ENCODE results near the gene APOOL.

Gene APOOL

DNA sequence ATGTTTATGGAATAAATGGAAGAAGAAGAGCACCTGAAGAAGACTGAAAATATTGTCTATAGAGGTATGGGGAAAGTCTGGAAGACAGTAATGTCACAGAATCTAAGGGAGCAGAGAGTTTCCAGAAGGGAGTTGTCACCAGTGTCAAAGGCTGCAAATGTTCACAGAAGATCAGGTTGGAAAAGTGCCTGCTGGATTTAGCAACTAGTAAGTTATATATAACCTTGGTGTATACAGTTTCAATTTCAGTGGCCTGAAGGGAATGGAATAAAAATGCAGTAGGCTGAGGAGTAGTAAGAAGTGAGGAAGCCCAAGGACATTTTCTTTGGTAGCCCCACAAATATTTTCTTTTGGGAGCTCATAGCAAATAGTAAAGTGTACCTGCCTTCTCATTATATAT is 132.7 kb downstream of the APOOL start:
- no peak overlapping the region for H4K91ac ChIP-seq (ENCODE audit: low read depth, low read length)
- no peak overlapping the region for H3K27ac ChIP-seq (ENCODE audit: low read depth, low read length)
- no peak overlapping the region for H3K9ac ChIP-seq (ENCODE audit: low read length)
- no peak overlapping the region for H2BK12ac ChIP-seq (ENCODE audit: low read length)
- no peak overlapping the region for H3K4me2 ChIP-seq (ENCODE audit: low read length)
- no peaks in the 10 kb centered on the region for H3K36me3 ChIP-seq (ENCODE audit: control insufficient read depth in 1 of 2, insufficient read depth in 2 of 2, low read length in 2 of 2)
- H3K14ac ChIP-seq (ENCODE audit: low read length), result no peak overlapping the region
- H3K4ac ChIP-seq (ENCODE audit: low read depth, low read length), result no peak overlapping the region
- H2BK120ac ChIP-seq (ENCODE audit: insufficient read depth, low read length, poor library complexity), result no peak overlapping the region
- H3K27me3 ChIP-seq (ENCODE audit: insufficient read depth, low read length), result no peaks in the 10 kb centered on the region
- H3K9me3 ChIP-seq (ENCODE audit: insufficient read depth, low read depth, low read length), result no peaks in the 10 kb centered on the region
- no peak overlapping the region for H3K4me3 ChIP-seq (ENCODE audit: low read depth, low read length)
- H2AFZ ChIP-seq (ENCODE audit: insufficient read depth, low read length, poor library complexity), result no peak overlapping the region
- no peak overlapping the region for H4K12ac ChIP-seq (ENCODE audit: low read depth, low read length)
- H3K18ac ChIP-seq (ENCODE audit: low read length), result no peak overlapping the region
- DNase-seq, result no peak
- H4K8ac ChIP-seq (ENCODE audit: low read depth, low read length), result no peak overlapping the region
- H2BK5ac ChIP-seq (ENCODE audit: low read depth, low read length, poor library complexity), result no peak overlapping the region
- no peak overlapping the region for H2AK5ac ChIP-seq (ENCODE audit: low read length)
- H3K79me2 ChIP-seq (ENCODE audit: control insufficient read depth, insufficient read depth, low read length, poor library complexity), result no peaks in the 10 kb centered on the region
- H3K79me1 ChIP-seq (ENCODE audit: low read length), result no peaks in the 10 kb centered on the region
- no peak overlapping the region for H3K23ac ChIP-seq (ENCODE audit: low read length)
- H3K4me1 ChIP-seq (ENCODE audit: control insufficient read depth in 1 of 2, insufficient read depth in 2 of 2, low read length in 2 of 2), result no peaks in the 10 kb centered on the region

DNA sequence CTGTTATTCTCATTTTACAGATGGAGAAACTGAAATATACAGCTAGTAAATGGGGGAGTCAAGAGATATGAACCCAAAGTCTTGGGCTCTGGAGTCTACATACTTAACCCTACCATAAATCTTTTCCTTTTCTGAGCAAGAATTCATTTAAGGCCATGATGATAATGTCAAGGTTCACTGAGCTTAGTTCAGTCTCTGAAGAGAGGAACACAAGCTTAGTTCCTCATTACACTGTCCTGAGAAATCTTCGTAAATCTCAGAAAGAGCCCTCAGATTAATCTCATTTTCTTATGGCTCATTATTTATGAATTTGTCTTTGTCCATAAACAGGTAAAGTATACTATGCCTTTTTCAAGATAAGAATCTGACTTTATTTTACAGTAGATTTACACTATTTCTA is 135.7 kb downstream of the APOOL start:
- H3K27me3 ChIP-seq (ENCODE audit: insufficient read depth, low read length), result no peaks in the 10 kb centered on the region
- H4K12ac ChIP-seq (ENCODE audit: low read depth, low read length), result no peak overlapping the region
- H3K79me1 ChIP-seq (ENCODE audit: low read length), result no peaks in the 10 kb centered on the region
- H4K91ac ChIP-seq (ENCODE audit: low read depth, low read length), result no peak overlapping the region
- no peaks in the 10 kb centered on the region for H3K4me1 ChIP-seq (ENCODE audit: control insufficient read depth in 1 of 2, insufficient read depth in 2 of 2, low read length in 2 of 2)
- H3K27ac ChIP-seq (ENCODE audit: low read depth, low read length), result no peak overlapping the region
- H3K4me3 ChIP-seq (ENCODE audit: low read depth, low read length), result no peak overlapping the region
- H3K14ac ChIP-seq (ENCODE audit: low read length), result no peak overlapping the region
- no peak overlapping the region for H3K23ac ChIP-seq (ENCODE audit: low read length)
- H2BK5ac ChIP-seq (ENCODE audit: low read depth, low read length, poor library complexity), result no peak overlapping the region
- no peak overlapping the region for H2AFZ ChIP-seq (ENCODE audit: insufficient read depth, low read length, poor library complexity)
- no peaks in the 10 kb centered on the region for H3K36me3 ChIP-seq (ENCODE audit: control insufficient read depth in 1 of 2, insufficient read depth in 2 of 2, low read length in 2 of 2)
- H2BK120ac ChIP-seq (ENCODE audit: insufficient read depth, low read length, poor library complexity), result no peak overlapping the region
- H3K4ac ChIP-seq (ENCODE audit: low read depth, low read length), result no peak overlapping the region
- H3K18ac ChIP-seq (ENCODE audit: low read length), result no peak overlapping the region
- H3K9me3 ChIP-seq (ENCODE audit: insufficient read depth, low read depth, low read length), result no peaks in the 10 kb centered on the region
- H3K79me2 ChIP-seq (ENCODE audit: control insufficient read depth, insufficient read depth, low read length, poor library complexity), result no peaks in the 10 kb centered on the region
- H2BK12ac ChIP-seq (ENCODE audit: low read length), result no peak overlapping the region
- H2AK5ac ChIP-seq (ENCODE audit: low read length), result no peak overlapping the region
- WGBS (ENCODE audit: extremely low coverage, insufficient coverage, insufficient read length), result no CpG with 5 or more reads among the region's 1 CpG
- no peak overlapping the region for H3K9ac ChIP-seq (ENCODE audit: low read length)
- H4K8ac ChIP-seq (ENCODE audit: low read depth, low read length), result no peak overlapping the region
- no peak overlapping the region for H3K4me2 ChIP-seq (ENCODE audit: low read length)
- no peak for DNase-seq

DNA sequence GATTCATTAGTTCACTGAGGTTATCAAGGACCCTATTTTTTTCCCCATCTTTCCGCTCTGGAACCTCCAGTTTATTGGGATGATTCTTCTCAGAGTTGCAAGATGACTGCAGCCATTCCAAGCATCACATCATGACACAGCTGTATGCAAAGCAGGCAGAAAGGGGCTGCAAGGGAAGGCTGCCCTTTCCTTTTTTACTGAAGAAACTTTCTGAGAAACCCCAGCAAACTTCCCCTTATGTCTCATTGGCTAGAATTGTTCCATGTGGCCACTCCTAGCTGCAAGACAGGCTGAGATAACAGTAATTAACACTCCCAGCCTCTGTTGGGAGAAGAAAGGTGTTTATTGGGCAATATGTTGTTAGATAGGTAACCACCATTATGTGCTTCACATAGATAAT is 137.3 kb downstream of the APOOL start:
- H2BK12ac ChIP-seq (ENCODE audit: low read length), result no peak overlapping the region
- no peak overlapping the region for H4K8ac ChIP-seq (ENCODE audit: low read depth, low read length)
- no peaks in the 10 kb centered on the region for H3K79me1 ChIP-seq (ENCODE audit: low read length)
- no peak overlapping the region for H3K4me3 ChIP-seq (ENCODE audit: low read depth, low read length)
- no peak overlapping the region for H4K91ac ChIP-seq (ENCODE audit: low read depth, low read length)
- H3K27me3 ChIP-seq (ENCODE audit: insufficient read depth, low read length), result no peaks in the 10 kb centered on the region
- H3K36me3 ChIP-seq (ENCODE audit: control insufficient read depth in 1 of 2, insufficient read depth in 2 of 2, low read length in 2 of 2), result no peaks in the 10 kb centered on the region
- no peak overlapping the region for H3K14ac ChIP-seq (ENCODE audit: low read length)
- no peaks in the 10 kb centered on the region for H3K79me2 ChIP-seq (ENCODE audit: control insufficient read depth, insufficient read depth, low read length, poor library complexity)
- no peak overlapping the region for H3K18ac ChIP-seq (ENCODE audit: low read length)
- WGBS (ENCODE audit: extremely low coverage, insufficient coverage, insufficient read length), result no CpG with 5 or more reads among the region's 1 CpG
- H3K23ac ChIP-seq (ENCODE audit: low read length), result no peak overlapping the region
- H3K9me3 ChIP-seq (ENCODE audit: insufficient read depth, low read depth, low read length), result no peaks in the 10 kb centered on the region
- no peak overlapping the region for H3K4ac ChIP-seq (ENCODE audit: low read depth, low read length)
- no peak overlapping the region for H4K12ac ChIP-seq (ENCODE audit: low read depth, low read length)
- H3K27ac ChIP-seq (ENCODE audit: low read depth, low read length), result no peak overlapping the region
- H3K4me2 ChIP-seq (ENCODE audit: low read length), result no peak overlapping the region
- no peak for DNase-seq
- H2AK5ac ChIP-seq (ENCODE audit: low read length), result no peak overlapping the region
- H2AFZ ChIP-seq (ENCODE audit: insufficient read depth, low read length, poor library complexity), result no peak overlapping the region
- no peak overlapping the region for H3K9ac ChIP-seq (ENCODE audit: low read length)
- no peak overlapping the region for H2BK5ac ChIP-seq (ENCODE audit: low read depth, low read length, poor library complexity)
- no peaks in the 10 kb centered on the region for H3K4me1 ChIP-seq (ENCODE audit: control insufficient read depth in 1 of 2, insufficient read depth in 2 of 2, low read length in 2 of 2)
- H2BK120ac ChIP-seq (ENCODE audit: insufficient read depth, low read length, poor library complexity), result no peak overlapping the region

All from trophoblast cell (in vitro differentiated cells and primary cell).